ENCODE results near the gene CAPN15.

DNA sequence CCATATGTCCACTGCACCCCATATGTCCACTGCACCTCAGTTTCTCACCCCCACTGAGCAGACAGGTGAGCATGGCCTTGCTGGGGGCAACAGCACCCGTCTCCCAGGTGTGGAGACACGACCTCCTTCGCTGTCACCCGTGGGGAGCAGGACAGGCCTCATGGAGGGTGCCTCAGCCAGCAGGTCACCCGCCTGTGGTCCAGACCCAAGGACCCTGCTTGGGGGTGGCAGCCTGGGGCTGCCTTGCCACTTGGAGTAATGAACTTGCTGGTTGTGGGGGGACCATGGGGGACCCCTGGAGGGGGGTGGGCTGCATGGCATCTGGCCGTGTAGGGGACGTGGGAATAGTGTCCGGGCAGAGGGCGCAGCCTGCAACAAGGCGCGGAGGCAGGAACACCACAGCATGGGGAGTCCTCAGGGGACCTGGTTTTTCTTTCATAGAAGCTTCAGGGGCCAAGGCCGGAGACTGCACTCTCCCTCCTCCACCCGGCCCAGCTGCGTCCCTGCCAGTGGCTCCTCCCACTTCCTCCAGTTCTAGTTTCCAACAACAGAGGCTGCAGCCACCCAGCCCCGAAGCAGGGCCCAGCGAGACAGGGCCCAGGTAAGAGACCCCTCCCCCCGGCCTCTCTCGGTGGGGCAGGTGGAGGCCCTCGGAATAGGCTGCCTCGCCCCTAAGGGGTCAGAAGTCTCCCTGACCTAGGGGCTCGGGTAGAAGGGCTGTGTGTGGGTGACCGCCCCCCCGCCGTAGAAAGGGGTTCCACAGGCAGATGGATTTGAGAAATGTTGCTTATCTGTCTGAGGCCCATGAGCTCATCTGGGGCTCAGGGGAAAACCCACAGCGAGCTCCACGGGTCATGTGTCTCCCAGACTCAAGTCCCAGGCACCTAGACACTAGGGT lies 39.2 kb downstream of the CAPN15 start, which contains the start of gene NHLRC4:
- TF ChIP-seq RFX5 (IDR thresholded peaks at IDR 0.05; ENCODE audit: low read depth, low read length) = no peak
- TF ChIP-seq BHLHE40 (IDR thresholded peaks at IDR 0.05; ENCODE audit: low read depth, low read length) = no peak
- TF ChIP-seq, protein P1, sequence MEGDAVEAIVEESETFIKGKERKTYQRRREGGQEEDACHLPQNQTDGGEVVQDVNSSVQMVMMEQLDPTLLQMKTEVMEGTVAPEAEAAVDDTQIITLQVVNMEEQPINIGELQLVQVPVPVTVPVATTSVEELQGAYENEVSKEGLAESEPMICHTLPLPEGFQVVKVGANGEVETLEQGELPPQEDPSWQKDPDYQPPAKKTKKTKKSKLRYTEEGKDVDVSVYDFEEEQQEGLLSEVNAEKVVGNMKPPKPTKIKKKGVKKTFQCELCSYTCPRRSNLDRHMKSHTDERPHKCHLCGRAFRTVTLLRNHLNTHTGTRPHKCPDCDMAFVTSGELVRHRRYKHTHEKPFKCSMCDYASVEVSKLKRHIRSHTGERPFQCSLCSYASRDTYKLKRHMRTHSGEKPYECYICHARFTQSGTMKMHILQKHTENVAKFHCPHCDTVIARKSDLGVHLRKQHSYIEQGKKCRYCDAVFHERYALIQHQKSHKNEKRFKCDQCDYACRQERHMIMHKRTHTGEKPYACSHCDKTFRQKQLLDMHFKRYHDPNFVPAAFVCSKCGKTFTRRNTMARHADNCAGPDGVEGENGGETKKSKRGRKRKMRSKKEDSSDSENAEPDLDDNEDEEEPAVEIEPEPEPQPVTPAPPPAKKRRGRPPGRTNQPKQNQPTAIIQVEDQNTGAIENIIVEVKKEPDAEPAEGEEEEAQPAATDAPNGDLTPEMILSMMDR (conservative IDR thresholded peaks at IDR 0.05; ENCODE audit: low read depth, low read length) = no peak
- no peak for TF ChIP-seq POLR2A (IDR thresholded peaks at IDR 0.05; ENCODE audit: low read depth, low read length)
- TF ChIP-seq, protein P2, sequence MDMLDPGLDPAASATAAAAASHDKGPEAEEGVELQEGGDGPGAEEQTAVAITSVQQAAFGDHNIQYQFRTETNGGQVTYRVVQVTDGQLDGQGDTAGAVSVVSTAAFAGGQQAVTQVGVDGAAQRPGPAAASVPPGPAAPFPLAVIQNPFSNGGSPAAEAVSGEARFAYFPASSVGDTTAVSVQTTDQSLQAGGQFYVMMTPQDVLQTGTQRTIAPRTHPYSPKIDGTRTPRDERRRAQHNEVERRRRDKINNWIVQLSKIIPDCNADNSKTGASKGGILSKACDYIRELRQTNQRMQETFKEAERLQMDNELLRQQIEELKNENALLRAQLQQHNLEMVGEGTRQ (IDR thresholded peaks at IDR 0.05; ENCODE audit: low read depth, low read length) = no peak
- no peak for TF ChIP-seq FOS (IDR thresholded peaks at IDR 0.05; ENCODE audit: low read depth, low read length)
- TF ChIP-seq RAD21 (IDR thresholded peaks at IDR 0.05; ENCODE audit: low read length) = no peak
- TF ChIP-seq MAZ (IDR thresholded peaks at IDR 0.05; ENCODE audit: borderline replicate concordance, low read depth, low read length) = no peak
- no peak for TF ChIP-seq MAFK (IDR thresholded peaks at IDR 0.05; ENCODE audit: low read depth, low read length)
- TF ChIP-seq NFE2L2 (IDR thresholded peaks at IDR 0.05; ENCODE audit: low read depth, low read length) = no peak
- TF ChIP-seq CEBPB (IDR thresholded peaks at IDR 0.05; ENCODE audit: low read depth, low read length) = no peak
- TF ChIP-seq MXI1 (IDR thresholded peaks at IDR 0.05; ENCODE audit: borderline replicate concordance, low read depth, low read length) = no peak

Measured in IMR-90 (cell line).